HG03139 (cell line): ENCODE results near the gene PIK3R5.
A peak's percentile ranks its signal among the peaks of the same experiment; 100 is the strongest.

Source experiments
- ATAC-seq: cut with Tn5 transposase; IDR thresholded peaks from one replicate; pipeline ENCODE4 v1.9.1; 2021; ENCODE audit not compliant: unreplicated experiment

PIK3R5 gene

GRCh38 chr17:8955021-8955959 lies 10.2 kb downstream of the PIK3R5 start:
- no peak for ATAC-seq

GRCh38 chr17:8954339-8954738 lies 11.2 kb downstream of the PIK3R5 start:
- ATAC-seq, result no peak

GRCh38 chr17:8953156-8953885 lies 12.2 kb downstream of the PIK3R5 start:
- ATAC-seq, result no peak

- ATAC-seq, result no peak
Measured at GRCh38 chr17:8952191-8952590, 13.3 kb downstream of the PIK3R5 start.

GRCh38 chr17:8951206-8951605 lies 14.3 kb downstream of the PIK3R5 start:
- ATAC-seq, result no peak

GRCh38 chr17:8949061-8949661 lies 16.3 kb downstream of the PIK3R5 start:
- no peak for ATAC-seq

GRCh38 chr17:8948462-8948861 lies 17.0 kb downstream of the PIK3R5 start:
- no peak for ATAC-seq

- no peak for ATAC-seq
Measured at GRCh38 chr17:8947201-8947600, 18.3 kb downstream of the PIK3R5 start.

- no peak for ATAC-seq
Measured at GRCh38 chr17:8946476-8946875, 19.0 kb downstream of the PIK3R5 start.

GRCh38 chr17:8946071-8946470 lies 19.4 kb downstream of the PIK3R5 start:
- ATAC-seq, result no peak

- no peak for ATAC-seq
Measured at GRCh38 chr17:8944748-8945147, 20.8 kb downstream of the PIK3R5 start.

GRCh38 chr17:8944083-8944482 lies 21.4 kb downstream of the PIK3R5 start:
- no peak for ATAC-seq

- ATAC-seq, result no peak
Measured at GRCh38 chr17:8941980-8942622, 23.4 kb downstream of the PIK3R5 start.

GRCh38 chr17:8941520-8941919 lies 24.0 kb downstream of the PIK3R5 start:
- ATAC-seq, result no peak

GRCh38 chr17:8940866-8941471 lies 24.5 kb downstream of the PIK3R5 start:
- ATAC-seq, result no peak

- peak; percentile 34 for ATAC-seq
Measured at GRCh38 chr17:8939496-8940334, 25.8 kb downstream of the PIK3R5 start.

GRCh38 chr17:8938933-8939332 lies 26.6 kb downstream of the PIK3R5 start:
- ATAC-seq, result no peak

GRCh38 chr17:8935191-8935590 lies 30.3 kb downstream of the PIK3R5 start:
- no peak for ATAC-seq

- no peak for ATAC-seq
Measured at GRCh38 chr17:8934346-8934745, 31.2 kb downstream of the PIK3R5 start.

GRCh38 chr17:8930649-8931048 lies 34.9 kb downstream of the PIK3R5 start:
- ATAC-seq, result no peak
